ENCODE measurements around the gene NFATC3.

Gene NFATC3

GRCh38 chr16:68085259-68086071 lies at the start of gene NFATC3:
Gene NFATC3, plus strand, starts transcription at chr16:68085370. Its CDS starts 312 bp downstream, at chr16:68085682.
- peak; percentile 99 for DNase-seq

- DNase-seq = peak; percentile 34
These were observed 47.2 kb upstream of the NFATC3 start for GRCh38 chr16:68037841-68038597.

DNA sequence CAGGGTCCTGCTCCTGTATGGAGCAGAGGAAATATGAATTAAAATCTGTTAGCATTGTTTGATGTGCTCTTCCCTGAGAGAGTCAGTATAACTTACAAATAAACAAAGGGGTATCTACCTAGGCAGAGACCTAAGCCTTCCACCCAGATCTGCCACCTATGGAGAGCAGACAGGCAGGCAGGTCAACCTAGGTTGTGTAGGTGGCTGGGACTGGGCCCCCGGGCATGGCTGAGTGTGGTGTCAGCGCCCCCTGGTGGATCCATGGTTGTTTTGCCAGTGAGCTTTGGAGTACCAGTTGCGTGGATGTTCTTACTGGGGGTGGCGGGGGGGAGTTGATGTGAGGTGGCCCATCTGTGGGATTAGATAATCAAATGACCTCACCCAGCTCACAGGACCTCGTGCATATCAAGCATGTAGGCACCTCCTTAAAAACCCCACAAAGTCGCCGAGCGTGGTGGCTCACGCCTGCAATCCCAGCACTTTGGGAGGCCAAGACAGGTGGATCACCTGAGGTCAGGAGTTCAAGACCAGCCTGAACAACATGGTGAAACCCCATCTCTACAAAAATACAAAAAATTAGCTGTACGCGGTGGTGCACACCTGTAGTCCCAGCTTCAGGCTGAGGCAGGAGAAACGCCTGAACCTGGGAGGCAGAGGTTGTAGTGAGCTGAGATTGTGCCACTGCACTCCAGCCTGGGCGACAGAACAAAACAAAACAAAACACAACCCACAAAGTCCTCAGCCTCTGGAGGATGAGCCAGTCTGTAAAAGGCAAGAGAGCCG lies 44.5 kb upstream of the NFATC3 start:
- peak; percentile 64 for DNase-seq

DNA sequence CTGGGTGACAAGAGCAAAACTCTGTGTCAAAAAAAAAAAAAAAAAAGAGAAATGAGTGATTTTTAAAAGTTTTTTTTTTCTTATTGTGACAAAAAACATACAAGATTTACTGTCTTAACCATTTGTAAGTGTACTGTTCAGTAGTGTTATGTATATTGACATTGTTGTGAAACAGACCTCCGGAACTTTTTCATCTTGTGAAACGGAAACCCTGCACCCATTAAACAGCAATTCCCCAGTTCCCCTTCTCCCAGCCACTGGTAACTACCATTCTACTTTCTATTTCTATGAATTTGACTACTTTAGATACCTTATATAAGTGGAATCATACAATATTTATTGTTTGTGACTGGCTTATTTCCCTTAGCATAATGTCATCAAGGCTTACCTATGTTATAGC lies 43.4 kb upstream of the NFATC3 start:
- peak; percentile 86 for DNase-seq

- no peak for DNase-seq
These were observed 39.1 kb upstream of the NFATC3 start for GRCh38 chr16:68046106-68046505.

- no peak for DNase-seq
These were observed 37.2 kb upstream of the NFATC3 start for GRCh38 chr16:68047987-68048386.

DNA sequence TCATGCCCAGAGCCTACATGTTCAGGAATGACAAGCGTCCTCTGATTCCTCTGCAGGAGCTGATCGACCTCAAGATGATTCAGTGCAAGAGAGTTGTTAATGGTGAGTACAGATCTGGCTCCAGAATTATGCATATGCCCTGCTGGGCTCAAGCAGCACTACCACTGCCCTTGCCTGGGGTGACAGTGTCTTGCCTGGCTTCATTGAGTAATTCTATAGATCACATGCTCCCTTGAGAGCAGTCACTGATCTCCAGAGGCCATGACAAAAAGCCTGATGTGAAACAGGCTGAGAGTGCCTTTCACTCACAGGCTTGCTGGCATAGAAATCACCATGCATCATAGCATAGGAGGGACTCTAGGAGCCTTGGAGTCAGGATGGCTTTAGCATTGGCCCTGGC lies 35.7 kb upstream of the NFATC3 start:
- DNase-seq = peak; percentile 80

GRCh38 chr16:68055395-68055794 lies 29.8 kb upstream of the NFATC3 start:
- DNase-seq = no peak

GRCh38 chr16:68059804-68060203 lies 25.4 kb upstream of the NFATC3 start:
- no peak for DNase-seq

DNA sequence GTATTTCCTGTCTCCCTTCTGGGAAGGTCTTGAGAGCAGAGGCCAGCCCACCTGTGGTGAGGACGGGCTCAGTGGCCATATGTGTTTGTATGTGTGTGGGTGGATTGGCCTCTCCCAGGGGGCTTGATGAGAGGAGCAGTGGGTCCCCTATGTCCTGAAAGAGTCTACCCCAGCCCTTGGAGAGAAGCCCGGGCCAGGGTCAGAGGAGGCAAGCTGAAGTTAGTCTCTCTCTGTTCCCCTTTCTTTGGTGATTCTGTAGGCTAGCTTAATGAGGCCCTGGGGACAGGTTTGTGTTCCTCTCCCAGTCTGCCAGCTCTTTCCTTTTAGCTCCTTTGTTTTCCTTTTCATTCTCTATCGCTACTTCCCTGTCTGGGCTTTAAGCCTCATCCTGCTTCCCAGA lies 23.8 kb upstream of the NFATC3 start:
- no peak for DNase-seq

GRCh38 chr16:68062910-68063393 lies 22.2 kb upstream of the NFATC3 start:
- no peak for DNase-seq

DNA sequence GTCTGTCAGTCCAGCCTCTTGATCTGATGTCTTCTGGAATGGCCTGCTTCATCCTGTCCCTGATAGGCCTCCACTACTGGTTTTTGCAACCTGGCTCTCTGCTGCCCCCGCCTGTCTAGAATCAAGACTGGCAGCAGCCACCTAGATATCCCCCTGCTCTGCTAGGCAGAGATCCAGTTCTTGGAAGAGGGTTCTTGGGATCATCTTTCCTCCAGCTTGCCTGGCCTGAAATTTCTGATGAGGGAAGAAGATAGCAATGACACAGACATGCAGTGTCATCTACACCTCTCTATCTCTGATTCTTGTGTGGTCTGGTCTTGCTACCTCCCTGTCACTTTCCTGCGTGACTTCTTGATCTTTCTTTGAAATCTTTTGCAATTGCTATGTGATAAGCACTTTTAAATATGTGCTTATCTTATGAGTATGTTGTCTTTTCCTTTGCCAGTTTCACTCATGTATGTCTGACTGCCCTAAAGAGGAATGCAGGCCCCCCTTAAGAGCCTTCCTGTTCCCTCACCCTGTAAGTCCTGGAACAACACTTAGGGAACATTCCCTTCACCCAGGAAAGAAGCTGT lies 20.3 kb upstream of the NFATC3 start:
- peak; percentile 69 for DNase-seq

- no peak for DNase-seq
These were observed 19.4 kb upstream of the NFATC3 start for GRCh38 chr16:68065716-68066305.

DNA sequence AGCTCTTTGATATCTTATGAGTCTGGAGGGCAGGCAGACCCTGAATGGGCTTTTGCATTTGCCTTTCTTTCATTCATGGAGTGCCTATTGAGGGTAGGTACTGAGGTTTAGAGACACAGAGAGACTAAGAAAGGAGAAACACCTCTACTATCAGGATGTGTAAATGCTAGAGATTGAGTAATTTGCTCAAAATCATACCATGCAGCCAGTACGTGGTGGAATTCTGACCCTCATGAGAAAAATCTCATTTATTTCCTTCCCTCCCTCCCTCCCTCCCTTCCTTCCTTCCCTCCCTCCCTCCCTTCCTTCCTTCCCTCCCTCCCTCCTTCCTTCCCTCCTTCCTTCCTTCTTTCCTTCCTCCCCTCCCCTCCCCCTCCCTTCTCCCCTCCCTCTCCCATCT lies 18.4 kb upstream of the NFATC3 start:
- DNase-seq = no peak

DNA sequence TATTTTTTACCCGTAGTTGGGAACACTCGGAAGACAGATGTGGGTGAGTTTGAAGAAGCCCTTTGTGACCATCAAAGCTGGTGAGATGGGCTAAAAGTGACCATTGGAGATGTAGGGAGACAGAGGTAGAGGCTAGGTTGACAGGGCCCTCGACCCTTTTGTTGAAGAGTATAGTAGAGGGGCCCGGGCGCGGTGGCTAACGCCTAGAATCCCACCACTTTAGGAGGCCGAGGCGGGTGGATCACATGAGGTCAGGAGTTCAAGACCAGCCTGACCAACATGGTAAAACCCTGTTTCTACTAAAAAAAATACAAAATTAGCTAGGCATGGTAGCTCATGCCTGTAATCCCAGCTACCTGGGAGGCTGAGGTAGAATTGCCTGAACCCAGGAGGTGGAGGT lies 16.2 kb upstream of the NFATC3 start:
- DNase-seq = no peak

- DNase-seq = no peak
These were observed 15.5 kb upstream of the NFATC3 start for GRCh38 chr16:68069511-68070248.

- DNase-seq = no peak
These were observed 14.9 kb upstream of the NFATC3 start for GRCh38 chr16:68070249-68070730.

- no peak for DNase-seq
These were observed 14.2 kb upstream of the NFATC3 start for GRCh38 chr16:68070806-68071517.

- DNase-seq = no peak
These were observed 13.7 kb upstream of the NFATC3 start for GRCh38 chr16:68071518-68071901.

- DNase-seq = no peak
These were observed 13.0 kb upstream of the NFATC3 start for GRCh38 chr16:68072038-68072695.
